GM12865 (cell line): ENCODE results near the gene CCDC107.

ENCODE experiments used
- DNase-seq: peaks from one replicate; pipeline ENCODE4 v3.0.0; 2010; ENCODE audit warnings: low read depth
- H3K4me3 ChIP-seq: 2 replicates; pipeline ENCODE4 v1.5.1; 2011; ENCODE audit warnings: mild to moderate bottlenecking, low read depth, low read length, control low read depth
- TF ChIP-seq, protein P1 (sequence below): IDR thresholded peaks from 2 replicates; pipeline ENCODE4 v1.5.1; 2011; ENCODE audit warnings: low read length, control low read depth, low read depth, inconsistent platforms; ENCODE audit not compliant: insufficient read depth; ENCODE audit errors: missing control alignments

Gene CCDC107

DNA sequence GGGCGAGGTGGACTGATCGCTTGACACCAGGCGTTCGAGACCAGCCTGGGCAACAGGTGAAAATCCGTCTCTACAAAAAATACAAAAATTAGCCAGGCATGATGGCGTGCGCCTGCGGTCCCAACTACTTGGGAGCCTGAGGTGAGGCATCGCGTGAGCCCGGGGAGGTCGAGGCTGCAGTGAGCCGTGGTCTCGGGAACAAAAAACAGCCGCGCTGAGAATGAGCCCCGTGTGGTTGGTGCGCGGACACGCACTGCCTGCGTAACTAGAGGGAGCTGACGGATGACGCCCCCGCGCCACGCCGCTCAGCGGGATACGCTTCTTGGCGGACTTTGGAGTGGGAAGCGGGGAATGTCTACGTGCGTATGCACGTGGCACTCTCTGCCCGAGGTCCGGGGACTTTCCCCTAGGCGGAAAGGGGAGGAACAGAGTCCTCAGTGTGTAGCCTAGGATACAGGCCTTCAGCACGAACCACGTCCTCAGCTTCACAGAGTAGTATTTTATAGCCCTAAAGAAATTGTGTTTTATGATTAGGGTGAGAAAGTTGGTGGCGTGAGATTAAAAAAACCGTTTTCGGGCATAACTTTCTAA is 451 bp upstream of the CCDC107 start, which contains the start of gene RMRP:
TSS of gene RMRP (minus strand) at position 474 of the 591 bp plus-strand sequence.
- peak within 1 kb of the TSS; percentile 89 for H3K4me3 ChIP-seq
- peak; percentile 99 for DNase-seq
- TF ChIP-seq, protein P1, sequence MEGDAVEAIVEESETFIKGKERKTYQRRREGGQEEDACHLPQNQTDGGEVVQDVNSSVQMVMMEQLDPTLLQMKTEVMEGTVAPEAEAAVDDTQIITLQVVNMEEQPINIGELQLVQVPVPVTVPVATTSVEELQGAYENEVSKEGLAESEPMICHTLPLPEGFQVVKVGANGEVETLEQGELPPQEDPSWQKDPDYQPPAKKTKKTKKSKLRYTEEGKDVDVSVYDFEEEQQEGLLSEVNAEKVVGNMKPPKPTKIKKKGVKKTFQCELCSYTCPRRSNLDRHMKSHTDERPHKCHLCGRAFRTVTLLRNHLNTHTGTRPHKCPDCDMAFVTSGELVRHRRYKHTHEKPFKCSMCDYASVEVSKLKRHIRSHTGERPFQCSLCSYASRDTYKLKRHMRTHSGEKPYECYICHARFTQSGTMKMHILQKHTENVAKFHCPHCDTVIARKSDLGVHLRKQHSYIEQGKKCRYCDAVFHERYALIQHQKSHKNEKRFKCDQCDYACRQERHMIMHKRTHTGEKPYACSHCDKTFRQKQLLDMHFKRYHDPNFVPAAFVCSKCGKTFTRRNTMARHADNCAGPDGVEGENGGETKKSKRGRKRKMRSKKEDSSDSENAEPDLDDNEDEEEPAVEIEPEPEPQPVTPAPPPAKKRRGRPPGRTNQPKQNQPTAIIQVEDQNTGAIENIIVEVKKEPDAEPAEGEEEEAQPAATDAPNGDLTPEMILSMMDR: peak; percentile 15

DNA sequence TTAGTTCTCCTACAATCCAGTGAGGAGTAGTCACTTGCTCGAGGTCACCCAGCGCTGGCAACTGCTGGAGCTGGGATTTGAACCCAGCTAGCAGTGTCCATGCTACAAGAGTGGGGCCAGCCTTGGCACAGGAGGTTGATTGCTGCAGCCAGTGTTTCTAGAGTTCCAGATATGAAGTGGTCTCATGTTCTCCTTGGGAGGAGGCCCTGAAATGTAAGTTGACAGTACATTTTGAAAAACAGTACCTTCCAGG is 802 bp downstream of the CCDC107 start:
- peak overlapping the region; percentile 89 for H3K4me3 ChIP-seq
- DNase-seq: peak; percentile 46
- TF ChIP-seq, protein P1: no peak

DNA sequence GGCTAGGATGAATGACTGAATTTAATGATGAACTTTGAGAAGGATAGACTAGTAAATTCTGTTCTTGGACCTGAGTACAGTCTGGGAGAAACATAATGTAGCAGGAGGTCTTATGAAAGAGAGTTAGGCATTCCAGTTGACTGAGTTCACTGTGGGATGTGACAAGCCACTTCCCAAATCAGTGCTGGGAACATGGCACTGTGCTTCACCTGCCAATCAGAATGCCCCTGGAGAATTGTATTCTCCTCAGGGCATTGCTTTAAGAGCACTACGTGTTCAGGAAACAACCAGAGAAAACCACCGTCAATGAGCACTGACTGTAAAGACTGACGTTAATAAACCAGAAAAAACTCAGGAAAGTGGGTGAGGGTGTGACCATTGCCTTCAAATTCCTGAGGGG is 1.2 kb downstream of the CCDC107 start:
- H3K4me3 ChIP-seq: peak overlapping the region; percentile 89
- TF ChIP-seq, protein P1: no peak
- peak; percentile 34 for DNase-seq

DNA sequence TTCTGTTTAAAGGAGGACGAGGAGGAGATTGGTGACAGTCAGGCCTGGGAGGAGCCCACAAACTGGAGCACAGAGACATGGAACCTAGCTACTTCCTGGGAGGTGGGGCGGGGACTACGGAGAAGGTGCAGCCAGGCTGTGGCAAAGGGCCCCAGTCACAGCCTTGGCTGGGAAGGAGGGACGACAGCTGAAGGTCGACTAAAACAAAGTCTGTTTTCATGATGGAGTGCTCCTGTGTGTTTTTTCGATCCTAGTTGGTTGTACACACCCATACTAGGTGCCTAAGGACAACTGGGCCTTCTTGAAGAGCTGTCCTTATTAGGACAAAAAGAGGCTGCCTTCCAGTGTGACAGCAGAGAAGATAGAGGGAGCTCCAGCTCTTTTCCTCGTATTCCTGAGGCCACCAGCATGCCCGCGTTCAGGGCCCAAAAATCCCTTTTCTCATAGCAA is 2.9 kb downstream of the CCDC107 start:
- TF ChIP-seq, protein P1: no peak
- no peak for DNase-seq
- H3K4me3 ChIP-seq: no peak overlapping the region

DNA sequence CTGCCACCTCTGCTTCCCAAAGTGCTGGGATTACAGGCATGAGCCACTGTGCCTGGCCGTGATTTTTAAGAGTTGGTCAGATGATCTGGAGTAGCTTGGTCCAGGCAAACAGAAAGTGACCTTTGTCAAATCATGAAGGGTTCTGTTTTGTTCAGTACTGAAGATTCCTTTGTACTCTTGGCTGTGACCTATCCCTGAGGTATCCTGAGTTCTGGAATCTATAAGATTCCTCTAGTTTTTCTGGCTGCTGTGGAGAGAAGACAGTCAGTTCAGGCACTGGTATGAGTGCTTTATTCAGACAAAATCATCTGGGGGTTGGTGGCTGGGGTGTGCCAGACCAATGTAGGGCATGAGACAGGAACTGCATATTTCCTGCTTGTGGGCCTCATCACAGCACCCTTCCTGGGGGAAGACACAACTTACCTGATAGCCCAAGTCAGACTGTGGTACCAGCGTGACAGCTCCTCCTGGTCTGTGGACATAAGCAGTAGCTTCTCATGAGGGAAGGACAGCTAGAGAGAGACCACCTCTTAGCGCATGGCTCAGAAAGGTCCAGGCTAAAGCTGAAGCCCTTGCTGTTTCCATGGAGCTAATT is 3.8 kb downstream of the CCDC107 start:
- H3K4me3 ChIP-seq: no peak overlapping the region
- TF ChIP-seq, protein P1: no peak
- DNase-seq: no peak

DNA sequence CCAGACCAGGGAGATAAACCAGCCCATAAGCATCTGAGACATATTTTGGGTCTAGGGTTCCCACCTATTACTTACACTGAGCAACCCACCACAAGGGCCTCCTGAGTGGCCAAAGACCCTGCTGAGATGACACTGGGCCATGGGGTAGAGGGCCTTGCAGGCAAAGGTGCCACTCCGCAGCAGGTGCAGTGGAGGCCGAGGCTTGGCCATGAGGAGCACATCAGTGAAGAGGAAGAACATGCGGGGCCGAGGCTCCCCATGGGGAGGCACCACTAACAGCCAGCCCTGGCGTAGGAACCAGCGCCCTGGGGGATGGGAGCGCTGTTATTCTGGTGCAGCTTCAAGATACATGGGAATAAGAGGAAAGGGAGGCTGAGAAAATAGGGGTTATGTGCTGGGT is 4.3 kb downstream of the CCDC107 start:
- DNase-seq: no peak
- TF ChIP-seq, protein P1: no peak
- no peak overlapping the region for H3K4me3 ChIP-seq
